Stimulated activated CD4-positive, alpha-beta T cell treated with anti-CD3 and anti-CD28 coated beads, TNF-alpha, amount 100 ng/mL, for 4 hours (primary cell): ENCODE results near the gene EHMT1.

ENCODE experiments used
- DNase-seq, 3 experiments: peaks; one replicate each; pipeline ENCODE4 v3.0.0-alpha.2; 2020; ENCODE audit warnings: low read depth in 3 of 3

EHMT1 gene

GRCh38 chr9:137784641-137785513 lies 166.1 kb downstream of the EHMT1 start:
- DNase-seq = no peak

GRCh38 chr9:137785704-137786161 lies 166.9 kb downstream of the EHMT1 start:
- DNase-seq = no peak

- no peak for DNase-seq
These were observed 167.7 kb downstream of the EHMT1 start for GRCh38 chr9:137786511-137786920.

GRCh38 chr9:137787381-137787780 lies 168.6 kb downstream of the EHMT1 start:
- DNase-seq = no peak

- DNase-seq = no peak
These were observed 169.1 kb downstream of the EHMT1 start for GRCh38 chr9:137787786-137788505.

- DNase-seq = no peak
These were observed 169.9 kb downstream of the EHMT1 start for GRCh38 chr9:137788561-137789294.

- DNase-seq = no peak
These were observed 170.6 kb downstream of the EHMT1 start for GRCh38 chr9:137789295-137789895.

GRCh38 chr9:137791947-137792346 lies 173.1 kb downstream of the EHMT1 start:
- no peak for DNase-seq

GRCh38 chr9:137793196-137793841 lies 174.5 kb downstream of the EHMT1 start:
- no peak for DNase-seq

- DNase-seq = no peak
These were observed 176.4 kb downstream of the EHMT1 start for GRCh38 chr9:137795156-137795666.

GRCh38 chr9:137797206-137798120 lies 178.7 kb downstream of the EHMT1 start:
- DNase-seq = no peak

GRCh38 chr9:137798142-137798541 lies 179.3 kb downstream of the EHMT1 start:
- DNase-seq = no peak

- DNase-seq = no peak
These were observed 180.3 kb downstream of the EHMT1 start for GRCh38 chr9:137798901-137799629.

- no peak for DNase-seq
These were observed 180.8 kb downstream of the EHMT1 start for GRCh38 chr9:137799630-137799983.

GRCh38 chr9:137800196-137801022 lies 181.6 kb downstream of the EHMT1 start:
- DNase-seq = no peak

GRCh38 chr9:137801023-137801319 lies 182.2 kb downstream of the EHMT1 start:
- DNase-seq = no peak

- no peak for DNase-seq
These were observed 183.2 kb downstream of the EHMT1 start for GRCh38 chr9:137802021-137802420.

GRCh38 chr9:137802521-137803243 lies 183.9 kb downstream of the EHMT1 start:
- no peak for DNase-seq
